Left renal cortex interstitium (tissue), 4 donors: ENCODE results near the gene GDE1. TPM values are rescaled to one million over a fixed set of nuclear protein-coding genes. Genes with fewer than 3 reads are reported as not detected.

Source experiments
- DNase-seq, 4 donors: peaks; one replicate each; pipeline ENCODE4 v3.0.0-alpha.2; 2013; ENCODE audit warnings: low read depth in 4 of 4, low spot score in 2 of 4, missing footprints in 1 of 4
- polyA plus RNA-seq, 4 donors: library from polyadenylated mRNA; unstranded; fragments of 120-200 nt; gene quantifications; one replicate each; pipeline ENCODE4 v1.2.1, GENCODE V29; 2013; ENCODE audit not compliant: insufficient read length in 4 of 4

Gene GDE1
- polyA plus RNA-seq, 4 donors, result 61.0 to 72.6 (median 68.2) TPM

DNA sequence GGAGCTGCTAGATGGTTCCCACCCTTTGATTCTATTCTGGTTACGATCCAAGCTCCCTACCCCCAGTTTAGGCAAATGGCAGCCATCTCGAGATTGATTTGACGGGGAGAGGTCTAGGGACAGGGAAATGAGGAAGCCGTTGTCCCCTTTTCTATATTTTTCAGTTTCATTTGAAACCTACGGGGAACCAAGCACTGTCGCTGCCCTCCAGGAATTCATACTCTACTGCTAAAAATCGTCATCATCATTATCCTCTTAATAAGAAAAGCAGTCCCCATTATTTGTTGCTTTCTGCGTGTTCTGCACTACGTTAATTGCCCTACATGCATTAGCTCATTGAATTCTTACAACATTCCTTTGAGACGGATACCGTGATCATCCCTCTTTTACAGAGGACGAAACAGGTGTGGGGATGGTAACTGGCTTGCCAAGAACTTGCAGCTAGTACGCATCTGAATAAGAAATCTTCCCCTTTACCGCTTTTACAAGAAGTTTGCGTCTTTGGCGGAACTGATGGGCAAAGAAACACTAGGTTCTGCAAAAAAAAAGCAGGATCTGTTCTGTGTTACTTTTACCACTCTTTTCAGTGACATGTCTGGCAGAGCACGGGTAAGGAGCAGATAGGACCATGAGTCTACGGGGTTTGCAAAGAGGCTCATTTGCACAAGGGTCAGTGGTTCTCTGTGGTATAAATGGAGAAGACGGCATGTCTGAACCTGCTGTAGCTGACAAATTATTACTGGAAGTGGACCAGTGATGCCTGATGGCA is 2.9 kb upstream of the GDE1 start:
- peak in 1 of 4 donors; percentile 36 for DNase-seq

DNA sequence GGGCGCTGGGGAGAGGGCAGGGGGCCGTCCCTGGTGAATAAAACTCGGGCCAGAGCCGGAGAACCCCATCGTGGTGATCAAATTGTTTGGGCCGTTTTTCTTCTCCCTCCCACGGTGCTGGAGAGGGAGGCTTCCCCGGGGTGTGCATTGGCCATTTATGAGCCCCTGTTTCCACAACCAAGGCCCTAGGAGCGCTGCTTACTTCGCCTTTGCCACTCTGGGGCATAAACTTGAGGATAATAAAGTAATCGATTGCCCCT is 2.4 kb upstream of the GDE1 start:
- DNase-seq, result no peak

- DNase-seq, result peak; percentile 55 to 92 (median 82)
These were observed 1.9 kb upstream of the GDE1 start, which contains the start of gene CCP110 for GRCh38 chr16:19523559-19524355. TSS of gene CCP110 (plus strand) at chr16:19523942. CDS start at chr16:19527882, 3,940 bp downstream.

GRCh38 chr16:19523184-19523558 is 1.3 kb upstream of the GDE1 start:
- DNase-seq, result no peak

- no peak for DNase-seq
These were observed 862 bp upstream of the GDE1 start for GRCh38 chr16:19522760-19523159.

DNA sequence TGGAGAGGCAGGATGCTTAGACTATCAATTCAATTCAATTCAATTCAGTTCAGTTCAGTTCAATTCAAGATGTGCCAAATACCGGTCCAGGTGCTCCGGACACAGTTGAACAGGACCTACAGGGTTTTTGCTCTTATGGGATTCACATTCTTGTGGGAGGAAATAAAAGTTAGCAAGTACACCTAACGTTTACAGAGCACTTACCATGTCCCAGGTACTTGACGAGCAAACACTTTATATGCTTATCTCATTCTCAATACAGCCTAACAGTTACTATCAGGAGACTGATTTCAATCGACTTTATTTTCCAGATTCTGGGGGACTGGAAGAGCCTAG is 467 bp upstream of the GDE1 start:
- DNase-seq, result no peak

DNA sequence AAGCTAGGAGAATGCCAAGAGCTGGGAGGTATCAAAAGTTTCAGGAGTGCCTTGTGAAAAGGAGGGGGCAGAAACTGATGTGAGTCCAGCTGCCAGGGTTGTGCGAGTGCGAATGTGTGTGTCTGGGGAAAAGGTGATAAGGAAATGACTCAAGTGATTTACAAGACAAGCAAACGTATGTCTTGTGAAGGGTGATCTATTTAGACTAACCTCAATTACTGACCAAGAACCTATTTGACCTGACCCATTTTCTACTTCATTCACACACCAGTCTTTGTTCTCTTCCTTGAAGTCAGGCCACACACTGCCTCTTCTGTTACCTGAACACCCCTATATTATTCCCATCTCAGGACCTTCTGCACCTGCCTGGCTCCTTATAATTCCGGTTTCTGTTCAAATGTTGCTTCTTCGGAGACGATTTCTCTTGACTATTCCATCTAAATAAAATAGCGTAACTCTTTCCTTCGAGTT is 1.0 kb downstream of the GDE1 start:
- DNase-seq, result no peak

DNA sequence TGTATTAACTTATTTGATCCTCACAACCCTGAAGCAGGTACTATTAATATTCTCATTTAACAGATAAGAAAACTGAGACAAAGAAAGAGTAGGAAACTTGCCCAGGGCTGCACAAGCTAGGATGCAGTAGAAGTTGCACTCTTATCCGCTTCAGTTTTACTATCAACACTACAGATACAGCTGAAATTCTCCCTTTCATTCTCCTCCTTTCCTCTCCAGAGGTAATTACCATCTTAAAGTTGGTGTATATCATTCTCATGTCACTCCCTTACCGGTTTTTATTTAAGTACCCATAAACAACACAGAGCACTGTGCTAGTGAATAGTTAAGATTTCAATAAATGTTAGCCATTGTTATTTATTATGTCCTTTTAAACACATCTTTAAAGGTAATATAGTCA is 3.5 kb downstream of the GDE1 start:
- DNase-seq, result no peak

DNA sequence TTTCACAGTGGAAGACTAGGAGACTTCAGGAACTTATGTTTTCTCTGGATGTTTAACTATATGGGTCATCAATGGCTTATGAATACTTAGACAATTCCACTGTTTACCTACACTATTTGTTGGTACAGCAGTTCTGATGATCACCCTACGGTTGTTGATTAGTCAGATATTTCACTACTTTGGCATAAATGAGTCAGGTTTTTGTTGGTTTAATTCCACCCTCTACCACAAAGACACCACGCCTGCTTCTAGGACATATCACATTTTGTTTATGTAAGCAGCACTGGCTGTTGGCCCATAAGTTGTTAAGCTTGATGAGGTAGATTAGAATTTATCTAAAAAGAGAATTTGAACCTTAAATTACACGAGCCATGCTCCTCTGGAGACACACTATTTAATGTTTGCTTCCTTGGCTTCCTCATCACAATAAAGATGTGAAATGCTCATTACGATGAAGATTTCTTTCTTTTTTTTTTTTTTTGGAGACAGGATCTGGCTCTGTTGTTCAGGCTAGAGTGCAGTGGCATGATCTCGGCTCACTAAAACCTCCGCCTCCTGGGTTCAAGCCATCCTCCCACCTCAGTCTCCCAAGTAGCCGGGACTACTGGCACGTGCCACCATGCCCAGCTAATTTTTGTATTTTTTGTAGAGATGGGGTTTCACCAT is 4.3 kb downstream of the GDE1 start:
- no peak for DNase-seq

DNA sequence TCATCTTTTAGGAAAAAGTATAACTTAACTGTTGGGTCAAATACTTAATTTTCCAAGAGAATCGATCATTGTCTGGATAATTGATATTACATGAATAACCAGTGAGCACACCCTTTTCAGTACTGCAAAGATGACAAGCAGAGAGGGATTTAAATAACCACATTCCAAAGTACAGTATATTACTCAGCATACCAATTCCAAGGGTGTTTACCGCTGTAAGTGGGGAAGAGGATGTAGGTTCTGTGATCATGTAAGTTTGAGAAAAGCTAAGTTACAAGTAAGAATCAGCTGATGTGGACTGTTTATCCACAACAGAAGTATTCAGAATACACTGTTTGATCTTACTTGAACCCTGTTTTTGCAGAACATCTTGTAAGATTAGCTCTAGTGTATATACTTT is 6.1 kb downstream of the GDE1 start:
- DNase-seq, result no peak

DNA sequence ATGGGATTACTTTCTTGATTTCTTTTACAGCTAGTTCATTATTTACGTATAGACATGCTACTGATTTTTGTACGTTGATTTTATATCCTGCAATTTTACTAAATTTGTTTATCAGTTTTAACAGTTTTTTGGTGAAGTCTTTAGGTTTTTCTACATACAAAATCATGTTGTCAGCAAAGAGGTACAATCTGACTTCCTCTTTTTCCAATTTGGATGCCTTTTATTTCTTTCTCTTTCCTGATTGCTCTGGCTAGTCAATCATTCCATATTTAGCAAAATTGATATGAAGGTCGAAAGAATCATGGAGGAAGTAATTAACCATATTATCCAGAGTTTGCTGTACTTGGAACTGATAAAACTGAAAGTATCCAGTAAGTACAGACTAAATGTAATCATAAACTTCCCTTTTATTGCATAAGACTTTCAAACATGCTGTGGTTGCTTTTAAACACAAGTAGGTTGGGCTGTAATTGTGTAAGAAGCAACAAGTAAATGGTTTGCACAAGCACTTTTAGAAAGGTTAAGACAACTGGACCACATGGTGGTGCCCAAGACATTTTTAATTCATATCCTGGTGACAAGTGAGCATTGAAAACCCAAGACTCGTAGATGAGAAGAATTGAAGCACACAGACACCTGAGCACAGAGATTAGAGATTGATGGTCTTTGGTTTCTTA is 8.4 kb downstream of the GDE1 start:
- DNase-seq, result no peak

DNA sequence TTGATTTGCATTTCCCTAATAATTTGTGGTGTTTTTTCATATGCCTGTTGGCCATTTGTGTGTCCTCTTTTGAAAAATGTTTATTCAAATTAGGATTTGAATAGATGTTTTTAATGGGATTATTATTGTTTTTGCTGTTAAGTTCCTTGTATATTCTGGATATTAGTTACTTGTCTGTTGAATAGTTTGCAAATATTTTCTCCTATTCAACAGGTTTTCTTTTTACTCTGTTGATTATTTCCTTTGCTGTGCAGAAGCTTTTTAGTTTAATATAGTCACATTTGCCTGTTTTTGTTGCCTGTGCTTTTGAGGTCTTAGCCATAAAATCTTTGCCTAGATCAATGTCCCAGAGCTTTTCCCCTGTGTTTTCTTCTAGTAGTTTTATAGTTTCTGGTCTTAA is 9.6 kb downstream of the GDE1 start:
- DNase-seq, result no peak

DNA sequence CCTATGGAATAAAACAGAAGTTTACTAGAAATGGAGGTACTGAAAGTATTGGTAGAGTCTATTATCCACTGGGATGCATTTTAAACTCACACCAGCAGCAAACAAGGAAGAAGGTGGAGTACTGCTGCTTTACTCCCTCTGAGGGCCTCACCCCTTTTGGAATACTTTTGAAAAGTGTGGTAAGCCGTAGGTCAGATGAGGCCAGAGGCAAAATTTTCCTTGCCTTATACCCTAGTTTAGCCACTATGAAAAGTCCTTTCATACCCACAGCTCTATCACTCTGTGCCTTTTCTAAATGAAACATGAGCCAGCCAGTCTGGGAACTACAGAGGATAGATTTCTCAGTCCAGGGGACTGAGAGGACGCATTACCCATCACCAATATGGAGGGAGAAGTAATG is 14.0 kb downstream of the GDE1 start:
- no peak for DNase-seq

- no peak for DNase-seq
These were observed 14.9 kb downstream of the GDE1 start for GRCh38 chr16:19506965-19507364.

DNA sequence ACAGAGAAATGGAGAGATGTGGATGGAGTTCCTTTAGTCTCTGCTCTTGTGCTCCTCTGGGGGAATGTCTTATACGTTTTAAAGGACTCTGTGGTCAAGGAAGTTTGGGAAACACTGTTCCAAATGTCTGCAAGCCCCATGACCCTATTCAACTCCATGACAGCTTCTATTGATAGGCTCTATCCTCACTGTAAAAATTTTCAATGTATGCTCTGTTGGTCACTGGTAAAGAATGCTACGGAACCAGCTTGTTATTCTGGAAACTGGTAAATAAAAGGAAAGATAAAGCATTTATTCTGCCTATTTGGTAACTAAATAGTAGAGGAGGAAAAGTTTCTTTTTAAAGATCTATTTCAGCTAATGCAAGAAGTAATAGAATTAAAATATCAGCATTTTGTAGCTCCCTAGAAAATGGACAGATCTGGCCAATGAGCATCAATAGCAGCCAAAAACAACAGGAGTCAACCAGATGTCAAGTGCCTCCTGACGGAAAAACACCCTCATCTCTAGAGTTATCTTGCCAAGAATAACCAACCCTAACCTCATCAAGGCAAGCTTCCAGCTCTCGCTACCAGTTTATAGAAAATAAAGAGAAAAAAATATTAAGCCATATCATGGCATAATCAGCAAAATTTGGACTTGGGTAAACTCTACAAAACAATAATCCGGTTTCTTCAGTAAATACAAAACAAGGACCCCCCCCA is 16.1 kb downstream of the GDE1 start:
- no peak for DNase-seq

DNA sequence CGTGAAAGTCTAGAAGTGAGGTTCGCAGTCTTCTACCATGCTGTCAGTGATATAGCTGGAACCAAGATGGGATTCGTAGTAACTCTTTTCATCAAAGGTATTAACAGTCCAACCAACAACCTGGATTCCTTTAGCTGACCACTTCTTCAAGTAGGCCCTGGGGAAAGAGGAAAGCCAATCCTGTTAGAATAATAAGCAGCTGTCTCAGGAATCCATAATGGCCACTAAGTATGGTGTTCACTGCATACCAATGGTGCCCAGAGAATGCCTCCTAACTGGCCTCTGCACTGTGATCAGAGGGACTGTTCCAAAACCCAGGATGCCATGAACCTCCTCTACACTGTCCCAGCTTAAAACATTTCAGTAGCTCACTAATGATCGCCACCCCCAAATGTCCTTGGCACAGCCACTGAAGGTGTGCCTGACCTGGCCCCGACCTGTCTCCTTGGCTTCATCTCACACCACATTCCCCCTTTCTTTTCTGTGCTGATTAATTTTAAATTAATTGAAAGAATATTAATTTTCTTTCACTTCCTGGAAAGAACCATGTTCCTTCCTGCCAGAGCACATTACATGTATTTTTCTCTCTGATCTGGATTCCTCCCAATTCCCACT is 18.3 kb downstream of the GDE1 start:
- DNase-seq, result no peak

DNA sequence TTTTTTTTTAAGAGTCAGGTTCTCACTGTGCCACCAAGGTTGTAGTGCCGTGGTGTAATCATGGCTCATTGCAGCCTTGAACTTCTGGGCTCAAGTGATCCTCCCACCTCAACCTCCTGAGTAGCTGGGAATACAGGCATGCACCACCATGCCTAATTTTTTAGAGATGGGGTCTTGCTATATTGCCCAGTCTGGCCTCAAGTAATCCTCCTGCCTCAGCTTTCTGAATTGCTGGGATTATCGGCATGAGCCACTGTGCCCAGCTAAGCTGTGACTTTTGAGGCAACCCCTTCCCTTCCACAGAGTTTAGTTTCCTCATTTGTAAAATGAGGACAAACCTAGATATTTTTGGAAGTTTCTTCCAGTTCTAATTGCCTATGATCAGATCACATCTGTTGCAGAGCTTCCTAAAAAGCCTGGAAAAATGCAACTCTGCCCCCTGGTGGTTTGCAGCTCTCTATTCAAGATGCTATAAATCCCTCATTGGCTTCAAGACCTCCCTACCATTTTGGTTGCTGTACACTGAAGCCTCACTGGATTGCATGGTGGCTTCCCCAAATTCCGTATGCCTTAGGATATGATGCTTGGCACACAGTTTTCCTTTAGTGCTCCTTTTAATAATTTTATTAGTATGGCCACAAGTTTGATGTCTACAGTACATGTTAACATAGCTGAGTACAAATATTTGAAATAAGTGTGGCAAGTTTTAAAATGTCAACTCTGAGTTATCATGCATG is 19.3 kb downstream of the GDE1 start:
- DNase-seq, result peak in 1 of 4 donors; percentile 45

- no peak for DNase-seq
These were observed 22.4 kb downstream of the GDE1 start for GRCh38 chr16:19499481-19499880.

- DNase-seq, result no peak
These were observed 22.9 kb downstream of the GDE1 start for GRCh38 chr16:19499006-19499405.
